ENCODE measurements around the gene HSPG2. TPM values are rescaled to one million over a fixed set of nuclear protein-coding genes. Genes with fewer than 3 reads are reported as not detected.

Gene HSPG2
- total RNA-seq, 1 experiment from 2014 or later = 171 TPM

- ATAC-seq (no peak), DNase-seq (ENCODE audit: low read depth, low spot score) (no peak)
- BruUV-seq (replicated peaks) = no TSS peak
- Histone ChIP-seq H3K4me1 (ENCODE audit: control insufficient read depth, insufficient read depth, low read length) (no peaks in the 10 kb centered on the region), H3K27ac (ENCODE audit: low read length) (no peak overlapping the region), H3K27me3 (ENCODE audit: control insufficient read depth, insufficient read depth, low read length) (no peaks in the 10 kb centered on the region), H3K36me3 (ENCODE audit: control insufficient read depth, insufficient read depth, low read length) (peaks cover 5% of the 10 kb centered on the region; the same call in 1 of the 2 replicates), H3K9me3 (ENCODE audit: control insufficient read depth, insufficient read depth, low read depth, low read length) (no peaks in the 10 kb centered on the region), H3K4me3 (ENCODE audit: low read depth in 2 of 2, low read length in 2 of 2) (no peak overlapping the region)
- intact Hi-C loops (cut with micrococcal nuclease; ENCODE audit: unreplicated experiment) = no loop called here
- TF ChIP-seq CTCF (IDR thresholded peaks at IDR 0.05) (no peak), SIN3A (IDR thresholded peaks at IDR 0.05; ENCODE audit: borderline replicate concordance, insufficient read depth, low read depth, low read length) (no peak), REST (IDR thresholded peaks at IDR 0.05; ENCODE audit: insufficient read depth in 1 of 2, low read depth in 2 of 2, low read length in 1 of 2) (no peak), POLR2AphosphoS5 (IDR thresholded peaks at IDR 0.05; ENCODE audit: low read depth, low read length) (no peak), TCF7L2 (IDR thresholded peaks at IDR 0.05; ENCODE audit: low read depth, low read length) (no peak)
- CTCF ChIA-PET = no interaction called here
- POLR2A ChIA-PET = no interaction called here
- in situ Hi-C loops (cut with HindIII; ENCODE audit: low pct_unique_long_range_greater_than_20kb, low sequenced_read_pairs) = no loop called here
Observed at GRCh38 chr1:21884456-21885235, 52.5 kb downstream of the HSPG2 start.

- CTCF ChIA-PET = interaction anchor here (0.7 to 1.2 kb wide), 3 partner anchors 92 to 534 kb away, joined by 3 to 5 read pairs (median 4); no protein-coding TSS in a partner anchor
- no TSS peak for BruUV-seq (replicated peaks)
Observed at GRCh38 chr1:21882721-21883415, 54.2 kb downstream of the HSPG2 start.

More at GRCh38 chr1:21882721-21883415, 54.2 kb downstream of the HSPG2 start:
- no peak for DNase-seq (ENCODE audit: low read depth, low spot score)
- POLR2A ChIA-PET = interaction anchor here (0.9 kb wide), 1 partner anchor 448 kb away, joined by 3 read pairs; no protein-coding TSS in a partner anchor
- no peak overlapping the region for H3K4me3 ChIP-seq (ENCODE audit: low read depth in 2 of 2, low read length in 2 of 2)
- ATAC-seq = no peak
- no peak overlapping the region for H3K27ac ChIP-seq (ENCODE audit: low read length)
- H3K36me3 ChIP-seq (ENCODE audit: control insufficient read depth, insufficient read depth, low read length) = no peaks in the 10 kb centered on the region; the same call in 1 of the 2 replicates
- H3K27me3 ChIP-seq (ENCODE audit: control insufficient read depth, insufficient read depth, low read length) = no peaks in the 10 kb centered on the region
- intact Hi-C loops (cut with micrococcal nuclease; ENCODE audit: unreplicated experiment) (no loop called here), in situ Hi-C loops (cut with HindIII; ENCODE audit: low pct_unique_long_range_greater_than_20kb, low sequenced_read_pairs) (no loop called here)
- no peak for TF ChIP-seq CTCF (IDR thresholded peaks at IDR 0.05)
- no peak for TF ChIP-seq SIN3A (IDR thresholded peaks at IDR 0.05; ENCODE audit: borderline replicate concordance, insufficient read depth, low read depth, low read length)
- TF ChIP-seq REST (IDR thresholded peaks at IDR 0.05; ENCODE audit: insufficient read depth in 1 of 2, low read depth in 2 of 2, low read length in 1 of 2) = no peak
- TF ChIP-seq POLR2AphosphoS5 (IDR thresholded peaks at IDR 0.05; ENCODE audit: low read depth, low read length) = no peak
- no peak for TF ChIP-seq TCF7L2 (IDR thresholded peaks at IDR 0.05; ENCODE audit: low read depth, low read length)
- H3K9me3 ChIP-seq (ENCODE audit: control insufficient read depth, insufficient read depth, low read depth, low read length) = no peaks in the 10 kb centered on the region
- no peaks in the 10 kb centered on the region for H3K4me1 ChIP-seq (ENCODE audit: control insufficient read depth, insufficient read depth, low read length)

All from Panc1 (cell line).